Effector memory CD8-positive, alpha-beta T cell (primary cell): Measurements from ENCODE around the gene CHST6.
"Not testable (repeated sequence)": the region's sequence is repeated elsewhere in the genome, so short reads cannot be mapped to it uniquely, and the experiment has no call there.

Experiments used
- ATAC-seq: fragments of 150-1000 bp; cut with Tn5 transposase; replicated peaks from 2 replicates; pipeline ENCODE4 v1.10.0; 2021; ENCODE audit warnings: mild to moderate bottlenecking, moderate library complexity
- DNase-seq, 3 experiments: peaks; one replicate each; pipeline ENCODE4 v3.0.0; 2021
- H3K27ac Mint-ChIP-seq, 2 donors: one replicate each; pipeline ENCODE4 v1.8.0; 2022; ENCODE audit warnings: mild to moderate bottlenecking in 2 of 2, mixed read lengths in 2 of 2, moderate library complexity in 2 of 2
- H3K27me3 Mint-ChIP-seq, 2 donors: one replicate each; pipeline ENCODE4 v1.8.0; 2022; ENCODE audit warnings: mixed read lengths in 2 of 2
- H3K36me3 Mint-ChIP-seq: one replicate; pipeline ENCODE4 v1.8.0; 2022; ENCODE audit warnings: mild to moderate bottlenecking, moderate library complexity, mixed read lengths; ENCODE audit not compliant: insufficient read depth
- H3K4me1 Mint-ChIP-seq, 2 donors: one replicate each; pipeline ENCODE4 v1.8.0; 2022; ENCODE audit warnings: low read depth in 2 of 2, mixed read lengths in 2 of 2
- H3K4me3 Mint-ChIP-seq, 2 donors: one replicate each; pipeline ENCODE4 v1.8.0; 2022; ENCODE audit warnings: mild to moderate bottlenecking in 2 of 2, mixed read lengths in 2 of 2, moderate library complexity in 2 of 2
- H3K9me3 Mint-ChIP-seq, 2 donors: one replicate each; pipeline ENCODE4 v1.8.0; 2022; ENCODE audit warnings: mixed read lengths in 2 of 2
- total RNA-seq, 9 experiments: gene quantifications; one replicate each; lab custom pipeline; 2026; lab: John Stamatoyannopoulos, UW

Gene CHST6
- total RNA-seq: 0 to 0.49 (median 0.06) reads per million in 9 experiments

- Mint-ChIP-seq H3K4me1 (peaks cover 6 to 8% of the 10 kb centered on the region in 2 donors), H3K36me3 (no peaks in the 10 kb centered on the region), H3K27ac (no peak within 1 kb of the TSS), H3K9me3 (no peaks in the 10 kb centered on the region), H3K4me3 (peak within 1 kb of the TSS; percentile 63 to 74), H3K27me3 (peaks cover 15 to 29% of the 10 kb centered on the region in 2 donors)
- DNase-seq (peak in 1 of 3 experiments; percentile 3), ATAC-seq (peak; percentile 65)
Observed at GRCh38 chr16:75495076-75495674, at the start of gene CHST6. Gene CHST6 (minus strand): TSS chr16:75495441. CDS start chr16:75479828, 15,613 bp downstream.

- not testable (repeated sequence) for ATAC-seq, H3K4me1 Mint-ChIP-seq, H3K4me3 Mint-ChIP-seq, H3K9me3 Mint-ChIP-seq, H3K36me3 Mint-ChIP-seq, H3K27me3 Mint-ChIP-seq, H3K27ac Mint-ChIP-seq, DNase-seq
Observed at GRCh38 chr16:75542462-75542861, 47.2 kb upstream of the CHST6 start.

GRCh38 chr16:75541236-75541635 lies 46.0 kb upstream of the CHST6 start:
- DNase-seq: no peak
- Mint-ChIP-seq H3K27ac (no peak overlapping the region), H3K4me1 (no peaks in the 10 kb centered on the region), H3K9me3 (no peaks in the 10 kb centered on the region), H3K36me3 (no peaks in the 10 kb centered on the region), H3K27me3 (no peaks in the 10 kb centered on the region), H3K4me3 (no peak overlapping the region)
- no peak for ATAC-seq

- H3K4me1 Mint-ChIP-seq, DNase-seq, ATAC-seq, H3K36me3 Mint-ChIP-seq, H3K4me3 Mint-ChIP-seq, H3K27ac Mint-ChIP-seq, H3K27me3 Mint-ChIP-seq, H3K9me3 Mint-ChIP-seq: not testable (repeated sequence)
Observed at GRCh38 chr16:75538882-75539565, 43.8 kb upstream of the CHST6 start.

- peaks cover 0 to 9% of the 10 kb centered on the region in 2 donors for H3K27me3 Mint-ChIP-seq
- H3K4me3 Mint-ChIP-seq: no peak overlapping the region
- H3K36me3 Mint-ChIP-seq: no peaks in the 10 kb centered on the region
- DNase-seq: no peak
- H3K4me1 Mint-ChIP-seq: no peaks in the 10 kb centered on the region
- H3K9me3 Mint-ChIP-seq: no peaks in the 10 kb centered on the region
- H3K27ac Mint-ChIP-seq: no peak overlapping the region
- no peak for ATAC-seq
Observed at GRCh38 chr16:75537776-75538175, 42.5 kb upstream of the CHST6 start.

- Mint-ChIP-seq H3K36me3 (no peaks in the 10 kb centered on the region), H3K27ac (no peak within 1 kb of the TSS), H3K4me1 (no peaks in the 10 kb centered on the region), H3K9me3 (no peaks in the 10 kb centered on the region), H3K4me3 (no peak within 1 kb of the TSS), H3K27me3 (peaks cover 0 to 27% of the 10 kb centered on the region in 2 donors)
- no peak for ATAC-seq
- DNase-seq: no peak
Observed at GRCh38 chr16:75535901-75536300, 40.7 kb upstream of the CHST6 start, which contains the start of gene CHST5. Gene CHST5 (minus strand): TSS chr16:75536108. CDS start chr16:75530384, 5,724 bp downstream.

- Mint-ChIP-seq H3K36me3 (no peaks in the 10 kb centered on the region), H3K4me1 (no peaks in the 10 kb centered on the region), H3K27me3 (peaks cover 0 to 27% of the 10 kb centered on the region in 2 donors), H3K4me3 (no peak overlapping the region), H3K9me3 (no peaks in the 10 kb centered on the region), H3K27ac (no peak overlapping the region)
- ATAC-seq: no peak
- DNase-seq: no peak
Observed at GRCh38 chr16:75535211-75535843, 40.1 kb upstream of the CHST6 start.

- Mint-ChIP-seq H3K27me3 (peaks cover 0 to 27% of the 10 kb centered on the region in 2 donors), H3K36me3 (no peaks in the 10 kb centered on the region), H3K27ac (no peak overlapping the region), H3K4me3 (no peak overlapping the region), H3K4me1 (no peaks in the 10 kb centered on the region), H3K9me3 (no peaks in the 10 kb centered on the region)
- DNase-seq (no peak), ATAC-seq (no peak)
Observed at GRCh38 chr16:75534560-75535205, 39.4 kb upstream of the CHST6 start.

GRCh38 chr16:75532791-75533190 lies 37.5 kb upstream of the CHST6 start:
- H3K4me3 Mint-ChIP-seq: no peak overlapping the region
- H3K27ac Mint-ChIP-seq: no peak overlapping the region
- H3K4me1 Mint-ChIP-seq: no peaks in the 10 kb centered on the region
- peaks cover 0 to 27% of the 10 kb centered on the region in 2 donors for H3K27me3 Mint-ChIP-seq
- DNase-seq (no peak), ATAC-seq (no peak)
- H3K9me3 Mint-ChIP-seq: no peaks in the 10 kb centered on the region
- no peaks in the 10 kb centered on the region for H3K36me3 Mint-ChIP-seq

- no peak for DNase-seq
- peaks cover 0 to 27% of the 10 kb centered on the region in 2 donors for H3K27me3 Mint-ChIP-seq
Observed at GRCh38 chr16:75532142-75532765, 37.0 kb upstream of the CHST6 start.

GRCh38 chr16:75529959-75530358 lies 34.7 kb upstream of the CHST6 start:
- H3K36me3 Mint-ChIP-seq: no peaks in the 10 kb centered on the region
- ATAC-seq (no peak), DNase-seq (no peak)
- no peak overlapping the region for H3K4me3 Mint-ChIP-seq
- H3K9me3 Mint-ChIP-seq: no peaks in the 10 kb centered on the region
- no peaks in the 10 kb centered on the region for H3K4me1 Mint-ChIP-seq
- H3K27me3 Mint-ChIP-seq: peaks cover 0 to 23% of the 10 kb centered on the region in 2 donors
- no peak overlapping the region for H3K27ac Mint-ChIP-seq

More at GRCh38 chr16:75532142-75532765, 37.0 kb upstream of the CHST6 start:
- no peak overlapping the region for H3K27ac Mint-ChIP-seq
- no peaks in the 10 kb centered on the region for H3K9me3 Mint-ChIP-seq
- H3K36me3 Mint-ChIP-seq: no peaks in the 10 kb centered on the region
- H3K4me1 Mint-ChIP-seq: no peaks in the 10 kb centered on the region
- H3K4me3 Mint-ChIP-seq: no peak overlapping the region
- no peak for ATAC-seq

- Mint-ChIP-seq H3K36me3 (no peaks in the 10 kb centered on the region), H3K9me3 (no peaks in the 10 kb centered on the region), H3K27ac (no peak overlapping the region), H3K4me3 (no peak overlapping the region), H3K27me3 (peaks cover 0 to 18% of the 10 kb centered on the region in 2 donors), H3K4me1 (no peaks in the 10 kb centered on the region)
- DNase-seq (no peak), ATAC-seq (no peak)
Observed at GRCh38 chr16:75529056-75529905, 34.0 kb upstream of the CHST6 start.
